Karpas-422 (cell line): ENCODE data around the gene MPRIP. TPM values are rescaled to one million over a fixed set of nuclear protein-coding genes. Genes with fewer than 3 reads are reported as not detected.

Source experiments
- DNase-seq: peaks from one replicate; pipeline ENCODE4 v3.0.0-alpha.2; 2015
- H2AFZ ChIP-seq: fragments of 200-600 bp; sonication (generic); 2 replicates; pipeline ENCODE4 v1.6.1; 2014; ENCODE audit warnings: antibody characterized with exemption, low read length, mixed read lengths
- H3K27ac ChIP-seq: fragments of 200-600 bp; sonication (generic); 2 replicates; pipeline ENCODE4 v1.5.1; 2014; ENCODE audit warnings: mild to moderate bottlenecking, low read length, moderate library complexity
- H3K27me3 ChIP-seq: fragments of 200-600 bp; sonication (generic); 2 replicates; pipeline ENCODE4 v1.6.1; 2014; ENCODE audit warnings: low read length, mixed read lengths
- H3K36me3 ChIP-seq: fragments of 200-600 bp; sonication (generic); 2 replicates; pipeline ENCODE4 v1.6.1; 2014; ENCODE audit warnings: low read length, mixed read lengths; ENCODE audit not compliant: insufficient read depth
- H3K4me1 ChIP-seq: fragments of 200-600 bp; sonication (generic); 2 replicates; pipeline ENCODE4 v1.6.1; 2014; ENCODE audit warnings: mild to moderate bottlenecking, low read length, mixed read lengths
- H3K4me2 ChIP-seq: fragments of 200-600 bp; sonication (generic); 2 replicates; pipeline ENCODE4 v1.6.1; 2014; ENCODE audit warnings: low read length, low read depth, mild to moderate bottlenecking; ENCODE audit not compliant: poor library complexity, severe bottlenecking
- H3K4me3 ChIP-seq: fragments of 200-600 bp; sonication (generic); 2 replicates; pipeline ENCODE4 v1.5.1; 2014; ENCODE audit warnings: mild to moderate bottlenecking, antibody characterized with exemption, low read length, mixed read lengths
- H3K79me2 ChIP-seq: fragments of 200-600 bp; sonication (generic); 2 replicates; pipeline ENCODE4 v1.6.1; 2014; ENCODE audit warnings: mild to moderate bottlenecking, low read length, mixed read lengths
- H3K9ac ChIP-seq: fragments of 200-600 bp; sonication (generic); 2 replicates; pipeline ENCODE4 v1.6.0; 2014; ENCODE audit warnings: low read length
- H3K9me2 ChIP-seq: fragments of 200-600 bp; sonication (generic), shearing (Covaris generic); replicated peaks from 2 replicates; pipeline ENCODE4 v1.6.0; 2014; ENCODE audit warnings: mild to moderate bottlenecking, low read length, moderate library complexity; ENCODE audit not compliant: insufficient read depth
- H3K9me3 ChIP-seq: fragments of 300-700, 200-600 bp; sonication (generic); 2 replicates; pipeline ENCODE4 v1.6.1; 2014; ENCODE audit warnings: low read length, mixed read lengths
- H4K20me1 ChIP-seq: fragments of 200-600 bp; sonication (generic); 2 replicates; pipeline ENCODE4 v1.6.1; 2014; ENCODE audit warnings: mild to moderate bottlenecking, antibody characterized with exemption, low read length, low read depth; ENCODE audit not compliant: insufficient read depth
- total RNA-seq: library from RNA; depleted of rRNA; stranded (reverse); fragments of >200 nt; shearing (Covaris generic); gene quantifications from 2 replicates; pipeline ENCODE4 v1.2.3, GENCODE V29; 2014; ENCODE audit warnings: low replicate concordance

MPRIP gene
- total RNA-seq, 1 experiment from 2014 or later: 44.1 TPM

- Histone ChIP-seq H3K9ac (no peak overlapping the region), H4K20me1 (peaks cover 77% of the 10 kb centered on the region), H3K4me3 (no peak overlapping the region), H3K79me2 (no peaks in the 10 kb centered on the region), H3K4me1 (no peaks in the 10 kb centered on the region), H3K9me3 (no peaks in the 10 kb centered on the region), H2AFZ (no peak overlapping the region), H3K4me2 (no peak overlapping the region), H3K27me3 (no peaks in the 10 kb centered on the region), H3K9me2 (no peaks in the 10 kb centered on the region), H3K36me3 (no peaks in the 10 kb centered on the region), H3K27ac (no peak overlapping the region)
- no peak for DNase-seq
Observed at GRCh38 chr17:17116406-17116805, 74.1 kb downstream of the MPRIP start.

- no peak overlapping the region for H3K27ac ChIP-seq
- H3K79me2 ChIP-seq: no peaks in the 10 kb centered on the region
- peaks cover 3% of the 10 kb centered on the region for H3K4me1 ChIP-seq
- H3K9me3 ChIP-seq: no peaks in the 10 kb centered on the region
- no peak overlapping the region for H3K4me3 ChIP-seq
- no peaks in the 10 kb centered on the region for H3K9me2 ChIP-seq
- no peaks in the 10 kb centered on the region for H3K36me3 ChIP-seq
- no peak for DNase-seq
- no peak overlapping the region for H3K4me2 ChIP-seq
- no peak overlapping the region for H2AFZ ChIP-seq
- peaks cover 82% of the 10 kb centered on the region for H4K20me1 ChIP-seq
- H3K9ac ChIP-seq: no peak overlapping the region
- H3K27me3 ChIP-seq: no peaks in the 10 kb centered on the region
Observed at GRCh38 chr17:17117923-17118322, 75.7 kb downstream of the MPRIP start.

GRCh38 chr17:17118399-17118798 is 76.1 kb downstream of the MPRIP start:
- peaks cover 7% of the 10 kb centered on the region for H3K4me1 ChIP-seq
- no peak overlapping the region for H2AFZ ChIP-seq
- no peaks in the 10 kb centered on the region for H3K36me3 ChIP-seq
- H3K4me3 ChIP-seq: no peak overlapping the region
- no peaks in the 10 kb centered on the region for H3K79me2 ChIP-seq
- H3K27ac ChIP-seq: no peak overlapping the region
- H3K9me2 ChIP-seq: no peaks in the 10 kb centered on the region
- no peak overlapping the region for H3K4me2 ChIP-seq
- no peak overlapping the region for H3K9ac ChIP-seq
- DNase-seq: no peak
- peaks cover 77% of the 10 kb centered on the region for H4K20me1 ChIP-seq
- no peaks in the 10 kb centered on the region for H3K9me3 ChIP-seq
- no peaks in the 10 kb centered on the region for H3K27me3 ChIP-seq

GRCh38 chr17:17119106-17119505 is 76.8 kb downstream of the MPRIP start:
- no peaks in the 10 kb centered on the region for H3K9me3 ChIP-seq
- no peak overlapping the region for H3K27ac ChIP-seq
- H3K4me3 ChIP-seq: no peak overlapping the region
- no peak overlapping the region for H3K4me2 ChIP-seq
- no peaks in the 10 kb centered on the region for H3K27me3 ChIP-seq
- H4K20me1 ChIP-seq: peaks cover 81% of the 10 kb centered on the region
- no peak for DNase-seq
- H3K79me2 ChIP-seq: no peaks in the 10 kb centered on the region
- H3K9ac ChIP-seq: no peak overlapping the region
- H3K9me2 ChIP-seq: no peaks in the 10 kb centered on the region
- H2AFZ ChIP-seq: no peak overlapping the region
- no peaks in the 10 kb centered on the region for H3K36me3 ChIP-seq
- H3K4me1 ChIP-seq: peaks cover 12% of the 10 kb centered on the region

- H3K27me3 ChIP-seq: no peaks in the 10 kb centered on the region
- no peak overlapping the region for H3K4me2 ChIP-seq
- no peak for DNase-seq
- H3K27ac ChIP-seq: no peak overlapping the region
- no peaks in the 10 kb centered on the region for H3K9me3 ChIP-seq
- no peak overlapping the region for H2AFZ ChIP-seq
- H3K9ac ChIP-seq: no peak overlapping the region
- H3K4me1 ChIP-seq: peaks cover 12% of the 10 kb centered on the region
- H3K4me3 ChIP-seq: no peak overlapping the region
- H3K9me2 ChIP-seq: no peaks in the 10 kb centered on the region
- H3K79me2 ChIP-seq: no peaks in the 10 kb centered on the region
- H3K36me3 ChIP-seq: no peaks in the 10 kb centered on the region
- peaks cover 80% of the 10 kb centered on the region for H4K20me1 ChIP-seq
Observed at GRCh38 chr17:17119533-17119932, 77.3 kb downstream of the MPRIP start.

- Histone ChIP-seq H3K4me1 (peaks cover 12% of the 10 kb centered on the region), H3K27ac (no peak overlapping the region)
Observed at GRCh38 chr17:17120294-17120693, 78.0 kb downstream of the MPRIP start.

GRCh38 chr17:17120701-17121100 is 78.4 kb downstream of the MPRIP start:
- Histone ChIP-seq H3K9me3 (no peaks in the 10 kb centered on the region), H3K4me1 (peaks cover 12% of the 10 kb centered on the region), H3K79me2 (no peaks in the 10 kb centered on the region), H4K20me1 (peaks cover 78% of the 10 kb centered on the region), H3K27me3 (no peaks in the 10 kb centered on the region), H3K9ac (no peak overlapping the region), H3K27ac (no peak overlapping the region), H2AFZ (no peak overlapping the region), H3K9me2 (no peaks in the 10 kb centered on the region), H3K4me2 (no peak overlapping the region), H3K4me3 (no peak overlapping the region), H3K36me3 (no peaks in the 10 kb centered on the region)
- DNase-seq: no peak

More at GRCh38 chr17:17120294-17120693, 78.0 kb downstream of the MPRIP start:
- H3K9me2 ChIP-seq: no peaks in the 10 kb centered on the region
- no peaks in the 10 kb centered on the region for H3K9me3 ChIP-seq
- H3K4me2 ChIP-seq: no peak overlapping the region
- H4K20me1 ChIP-seq: peaks cover 79% of the 10 kb centered on the region
- DNase-seq: no peak
- H3K36me3 ChIP-seq: no peaks in the 10 kb centered on the region
- no peaks in the 10 kb centered on the region for H3K79me2 ChIP-seq
- H3K27me3 ChIP-seq: no peaks in the 10 kb centered on the region
- no peak overlapping the region for H3K4me3 ChIP-seq
- no peak overlapping the region for H3K9ac ChIP-seq
- H2AFZ ChIP-seq: no peak overlapping the region

GRCh38 chr17:17121162-17121561 is 78.9 kb downstream of the MPRIP start:
- Histone ChIP-seq H3K36me3 (no peaks in the 10 kb centered on the region), H3K9ac (no peak overlapping the region), H3K27ac (no peak overlapping the region), H4K20me1 (peaks cover 80% of the 10 kb centered on the region), H3K79me2 (no peaks in the 10 kb centered on the region), H3K4me1 (peaks cover 12% of the 10 kb centered on the region), H3K27me3 (no peaks in the 10 kb centered on the region), H2AFZ (no peak overlapping the region), H3K4me3 (no peak overlapping the region), H3K9me2 (no peaks in the 10 kb centered on the region), H3K9me3 (no peaks in the 10 kb centered on the region), H3K4me2 (no peak overlapping the region)
- no peak for DNase-seq
